Astrocyte (in vitro differentiated cells and primary cell): ENCODE data around the gene AQP1. TPM values are rescaled to one million over a fixed set of nuclear protein-coding genes. Genes with fewer than 3 reads are reported as not detected.

Experiments used
- DNase-seq: peaks from one replicate; pipeline ENCODE4 v3.0.0-alpha.2; 2010; ENCODE audit warnings: low read depth
- FAIRE-seq: peaks from 2 replicates; lab custom pipeline; 2011; peaks lifted over from hg19 to GRCh38; lab: Jason Lieb, UNC
- H2AFZ ChIP-seq: 2 replicates; pipeline ENCODE4 v1.6.0; 2012; ENCODE audit warnings: low read depth, low read length, inconsistent platforms
- H3K27ac ChIP-seq: 2 replicates; pipeline ENCODE4 v1.5.1; 2011; ENCODE audit warnings: low read depth, low read length, inconsistent platforms
- H3K27me3 ChIP-seq: 2 replicates; pipeline ENCODE4 v1.6.0; 2011; ENCODE audit warnings: low read length, inconsistent platforms; ENCODE audit not compliant: insufficient read depth
- H3K36me3 ChIP-seq: 2 replicates; pipeline ENCODE4 v1.5.1; 2011; ENCODE audit warnings: low read length, inconsistent platforms; ENCODE audit not compliant: insufficient read depth
- H3K4me1 ChIP-seq: 2 replicates; pipeline ENCODE4 v1.5.1; 2011; ENCODE audit warnings: low read length, inconsistent platforms; ENCODE audit not compliant: insufficient read depth
- H3K4me2 ChIP-seq: 2 replicates; pipeline ENCODE4 v1.6.0; 2012; ENCODE audit warnings: low read length, inconsistent platforms
- H3K4me3 ChIP-seq: 2 replicates; pipeline ENCODE4 v1.5.1; 2011; ENCODE audit warnings: low read depth, mild to moderate bottlenecking, low read length, inconsistent platforms; ENCODE audit not compliant: insufficient read depth
- H3K79me2 ChIP-seq: 2 replicates; pipeline ENCODE4 v1.6.0; 2012; ENCODE audit warnings: mild to moderate bottlenecking, low read length, inconsistent platforms; ENCODE audit not compliant: insufficient read depth
- H3K9ac ChIP-seq: 2 replicates; pipeline ENCODE4 v1.6.0; 2012; ENCODE audit warnings: mild to moderate bottlenecking, low read length, inconsistent platforms
- H3K9me3 ChIP-seq: 2 replicates; pipeline ENCODE4 v1.5.1; 2012; ENCODE audit warnings: low read depth, mild to moderate bottlenecking, low read length, inconsistent platforms; ENCODE audit not compliant: insufficient read depth
- H4K20me1 ChIP-seq: 2 replicates; pipeline ENCODE4 v1.6.0; 2012; ENCODE audit warnings: low read length, inconsistent platforms; ENCODE audit not compliant: insufficient read depth
- H3K27ac Mint-ChIP-seq: one replicate; pipeline ENCODE4 v1.8.0; 2021; ENCODE audit warnings: mild to moderate bottlenecking, mixed read lengths; ENCODE audit not compliant: unreplicated experiment
- H3K27me3 Mint-ChIP-seq: one replicate; pipeline ENCODE4 v1.8.0; 2021; ENCODE audit warnings: low read depth, mixed read lengths; ENCODE audit not compliant: unreplicated experiment
- H3K36me3 Mint-ChIP-seq: one replicate; pipeline ENCODE4 v1.8.0; 2021; ENCODE audit warnings: low read depth, mixed read lengths; ENCODE audit not compliant: unreplicated experiment
- H3K4me1 Mint-ChIP-seq: one replicate; pipeline ENCODE4 v1.8.0; 2021; ENCODE audit warnings: low read depth, mixed read lengths; ENCODE audit not compliant: unreplicated experiment
- H3K4me3 Mint-ChIP-seq: one replicate; pipeline ENCODE4 v1.8.0; 2021; ENCODE audit warnings: mild to moderate bottlenecking, moderate library complexity, mixed read lengths; ENCODE audit not compliant: unreplicated experiment
- H3K9me3 Mint-ChIP-seq: one replicate; pipeline ENCODE4 v1.8.0; 2021; ENCODE audit warnings: mild to moderate bottlenecking, mixed read lengths; ENCODE audit not compliant: unreplicated experiment
- EZH2 ChIP-seq: IDR thresholded peaks from 2 replicates; pipeline ENCODE4 v1.6.1; 2012; ENCODE audit warnings: mild to moderate bottlenecking, low read length, inconsistent platforms; ENCODE audit not compliant: insufficient read depth
- total RNA-seq: library from RNA; stranded (reverse); gene quantifications from 2 replicates; pipeline ENCODE4 v1.2.1, GENCODE V29; 2021
- TF ChIP-seq, protein P1 (sequence below): IDR thresholded peaks from 2 replicates; pipeline ENCODE4 v1.5.1; 2011; ENCODE audit warnings: low read depth, mild to moderate bottlenecking, inconsistent platforms, low read length, moderate library complexity; ENCODE audit not compliant: insufficient read depth

The AQP1 gene
- total RNA-seq, 1 donor from 2014 or later = 6.7 TPM

DNA sequence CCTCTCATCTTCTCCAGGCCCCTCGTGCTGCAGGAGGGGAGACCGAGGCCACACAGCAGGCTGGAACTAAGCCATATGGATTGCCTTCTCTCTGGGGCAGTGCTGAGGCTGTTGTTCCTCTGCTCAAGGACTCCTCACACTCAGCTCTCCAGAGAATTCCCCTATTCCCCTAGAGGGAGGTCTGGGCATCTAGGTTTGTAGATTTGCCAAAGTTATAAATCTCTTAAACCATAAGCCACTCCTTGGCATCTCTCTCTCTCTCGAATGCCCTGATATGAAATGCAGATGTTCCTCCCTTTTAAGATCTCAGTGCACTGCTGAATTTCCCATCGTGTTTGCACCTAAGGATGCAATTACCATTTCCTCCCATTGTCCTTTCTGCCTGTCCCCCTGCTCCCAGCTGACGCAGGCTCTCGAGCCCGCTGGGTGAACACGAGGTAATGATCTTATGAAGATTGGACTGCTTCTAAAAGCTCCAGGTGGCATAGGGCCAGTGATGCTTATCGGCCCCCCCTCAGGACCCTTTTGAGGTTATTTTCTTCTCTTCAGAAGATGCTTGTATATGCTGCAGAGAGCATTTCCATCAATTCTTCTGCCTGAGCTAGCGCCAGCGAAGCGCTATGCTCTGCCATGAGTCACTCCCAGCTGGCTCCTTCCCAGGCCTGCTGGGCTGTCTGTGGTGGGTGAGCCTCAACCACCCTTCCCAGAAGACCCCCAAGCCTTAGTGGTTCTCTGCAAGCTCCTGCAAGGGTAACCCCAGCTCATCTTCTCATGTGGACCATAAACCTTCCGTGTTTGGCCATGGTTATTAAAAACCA, 41.6 kb upstream of the AQP1 start:
- H3K4me2 ChIP-seq = no peak overlapping the region
- peaks cover 5% of the 10 kb centered on the region for H3K27me3 Mint-ChIP-seq
- peaks cover 7% of the 10 kb centered on the region for H3K9me3 Mint-ChIP-seq
- H3K36me3 Mint-ChIP-seq = peaks cover 11% of the 10 kb centered on the region
- FAIRE-seq (no peak), DNase-seq (peak; percentile 46)
- no peak overlapping the region for H3K27ac ChIP-seq
- no peak for TF ChIP-seq EZH2
- TF ChIP-seq, protein P1, sequence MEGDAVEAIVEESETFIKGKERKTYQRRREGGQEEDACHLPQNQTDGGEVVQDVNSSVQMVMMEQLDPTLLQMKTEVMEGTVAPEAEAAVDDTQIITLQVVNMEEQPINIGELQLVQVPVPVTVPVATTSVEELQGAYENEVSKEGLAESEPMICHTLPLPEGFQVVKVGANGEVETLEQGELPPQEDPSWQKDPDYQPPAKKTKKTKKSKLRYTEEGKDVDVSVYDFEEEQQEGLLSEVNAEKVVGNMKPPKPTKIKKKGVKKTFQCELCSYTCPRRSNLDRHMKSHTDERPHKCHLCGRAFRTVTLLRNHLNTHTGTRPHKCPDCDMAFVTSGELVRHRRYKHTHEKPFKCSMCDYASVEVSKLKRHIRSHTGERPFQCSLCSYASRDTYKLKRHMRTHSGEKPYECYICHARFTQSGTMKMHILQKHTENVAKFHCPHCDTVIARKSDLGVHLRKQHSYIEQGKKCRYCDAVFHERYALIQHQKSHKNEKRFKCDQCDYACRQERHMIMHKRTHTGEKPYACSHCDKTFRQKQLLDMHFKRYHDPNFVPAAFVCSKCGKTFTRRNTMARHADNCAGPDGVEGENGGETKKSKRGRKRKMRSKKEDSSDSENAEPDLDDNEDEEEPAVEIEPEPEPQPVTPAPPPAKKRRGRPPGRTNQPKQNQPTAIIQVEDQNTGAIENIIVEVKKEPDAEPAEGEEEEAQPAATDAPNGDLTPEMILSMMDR = no peak
- H3K4me1 Mint-ChIP-seq = peaks cover 9% of the 10 kb centered on the region
- H3K9ac ChIP-seq = no peak overlapping the region
- no peak overlapping the region for H3K4me3 Mint-ChIP-seq
- no peak overlapping the region for H2AFZ ChIP-seq
- H3K4me1 ChIP-seq = no peaks in the 10 kb centered on the region
- H3K4me3 ChIP-seq = no peak overlapping the region
- H3K36me3 ChIP-seq = no peaks in the 10 kb centered on the region
- no peaks in the 10 kb centered on the region for H3K27me3 ChIP-seq
- no peaks in the 10 kb centered on the region for H4K20me1 ChIP-seq
- no peaks in the 10 kb centered on the region for H3K79me2 ChIP-seq
- H3K27ac Mint-ChIP-seq = no peak overlapping the region
- H3K9me3 ChIP-seq = no peaks in the 10 kb centered on the region

DNA sequence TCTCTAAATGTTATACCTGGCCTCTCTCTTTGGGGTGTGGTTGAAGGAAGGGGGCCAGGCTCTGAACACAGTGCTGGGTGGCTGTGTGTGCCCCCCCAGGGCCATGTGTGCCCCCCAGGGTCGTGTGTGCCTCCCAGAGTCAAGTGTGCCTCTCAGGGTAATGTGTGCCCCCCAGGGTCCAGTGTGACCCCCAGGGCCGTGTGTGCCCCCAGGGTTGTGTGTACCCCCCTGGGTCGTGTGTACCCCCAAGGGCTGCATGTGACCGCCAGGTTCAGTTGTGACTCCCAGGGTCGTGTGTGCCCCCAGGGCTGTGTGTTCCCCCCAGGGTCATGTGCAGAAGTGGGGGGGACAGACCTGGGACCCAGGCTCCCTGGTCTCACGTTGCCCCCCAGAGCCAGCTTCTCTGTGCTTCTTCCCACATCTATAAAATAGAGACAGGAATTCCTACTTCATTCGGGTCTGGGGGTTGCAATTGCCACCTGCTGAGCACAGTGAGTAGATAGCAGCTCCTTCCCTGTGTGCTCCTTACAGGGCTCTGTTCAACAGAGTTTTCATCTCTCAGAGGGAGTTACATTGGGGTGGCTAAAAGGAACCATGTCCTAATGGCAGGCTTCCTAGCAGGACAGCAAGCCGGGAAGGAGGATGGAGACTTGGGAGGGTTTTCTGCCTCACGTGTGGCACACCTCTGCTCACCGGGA, 40.7 kb upstream of the AQP1 start:
- Histone ChIP-seq H3K27me3 (no peaks in the 10 kb centered on the region), H3K9ac (no peak overlapping the region), H3K79me2 (no peaks in the 10 kb centered on the region), H3K36me3 (no peaks in the 10 kb centered on the region), H3K4me2 (no peak overlapping the region), H4K20me1 (no peaks in the 10 kb centered on the region), H3K4me1 (no peaks in the 10 kb centered on the region), H2AFZ (no peak overlapping the region), H3K4me3 (no peak overlapping the region), H3K27ac (no peak overlapping the region), H3K9me3 (no peaks in the 10 kb centered on the region)
- no peak for DNase-seq
- no peak for FAIRE-seq
- TF ChIP-seq EZH2 = no peak
- TF ChIP-seq, protein P1 = no peak
- Mint-ChIP-seq H3K27me3 (peaks cover 5% of the 10 kb centered on the region), H3K4me1 (peaks cover 9% of the 10 kb centered on the region), H3K4me3 (no peak overlapping the region), H3K36me3 (peaks cover 20% of the 10 kb centered on the region), H3K27ac (no peak overlapping the region), H3K9me3 (peaks cover 7% of the 10 kb centered on the region)
